Forelimb muscle (tissue), 1 donor: Measurements from ENCODE around the gene REXO4. TPM values are rescaled to one million over a fixed set of nuclear protein-coding genes. Genes with fewer than 3 reads are reported as not detected.
A peak's percentile ranks its signal among the peaks of the same experiment; 100 is the strongest.

Experiments used
- DNase-seq: peaks from one replicate; pipeline ENCODE4 v3.0.0-alpha.2; 2013; ENCODE audit warnings: low read depth
- polyA plus RNA-seq: library from polyadenylated mRNA; unstranded; fragments of 120-200 nt; gene quantifications from one replicate; pipeline ENCODE4 v1.2.1, GENCODE V29; 2013; ENCODE audit not compliant: insufficient read length

REXO4 gene, protein sequence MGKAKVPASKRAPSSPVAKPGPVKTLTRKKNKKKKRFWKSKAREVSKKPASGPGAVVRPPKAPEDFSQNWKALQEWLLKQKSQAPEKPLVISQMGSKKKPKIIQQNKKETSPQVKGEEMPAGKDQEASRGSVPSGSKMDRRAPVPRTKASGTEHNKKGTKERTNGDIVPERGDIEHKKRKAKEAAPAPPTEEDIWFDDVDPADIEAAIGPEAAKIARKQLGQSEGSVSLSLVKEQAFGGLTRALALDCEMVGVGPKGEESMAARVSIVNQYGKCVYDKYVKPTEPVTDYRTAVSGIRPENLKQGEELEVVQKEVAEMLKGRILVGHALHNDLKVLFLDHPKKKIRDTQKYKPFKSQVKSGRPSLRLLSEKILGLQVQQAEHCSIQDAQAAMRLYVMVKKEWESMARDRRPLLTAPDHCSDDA
- 35.9 TPM for polyA plus RNA-seq

- DNase-seq = no peak
Observed at GRCh38 chr9:133417541-133418461, at the start of gene REXO4. REXO4 (minus strand) TSS chr9:133418010; CDS start chr9:133417844, 166 bp downstream.

DNA sequence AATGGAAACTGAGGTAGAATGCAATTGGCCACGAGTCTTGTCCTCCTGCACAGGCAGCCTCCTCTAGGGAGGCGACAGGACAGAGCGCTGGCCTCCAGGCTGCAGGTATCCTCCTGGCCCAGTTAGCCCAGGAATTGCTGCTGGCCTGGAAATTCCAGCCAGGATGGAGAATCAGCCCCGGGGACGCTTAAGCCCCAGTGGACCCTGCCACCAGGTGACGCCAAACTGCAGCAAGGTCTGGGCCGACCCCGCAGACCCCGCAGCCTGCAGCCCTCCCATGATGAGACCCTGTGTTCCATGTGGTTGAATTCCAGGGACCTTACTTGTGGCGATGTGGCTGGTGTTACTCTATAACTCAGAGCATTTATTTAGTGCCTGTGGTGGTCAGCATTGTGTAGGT, 49.3 kb upstream of the REXO4 start:
- DNase-seq = no peak

GRCh38 chr9:133465984-133466383, 48.2 kb upstream of the REXO4 start:
- DNase-seq = no peak

GRCh38 chr9:133464638-133465037, 46.8 kb upstream of the REXO4 start:
- DNase-seq = no peak

GRCh38 chr9:133463864-133464615, 46.2 kb upstream of the REXO4 start:
- no peak for DNase-seq

GRCh38 chr9:133463234-133463863, 45.5 kb upstream of the REXO4 start:
- DNase-seq = no peak

GRCh38 chr9:133461975-133462374, 44.2 kb upstream of the REXO4 start:
- no peak for DNase-seq

DNA sequence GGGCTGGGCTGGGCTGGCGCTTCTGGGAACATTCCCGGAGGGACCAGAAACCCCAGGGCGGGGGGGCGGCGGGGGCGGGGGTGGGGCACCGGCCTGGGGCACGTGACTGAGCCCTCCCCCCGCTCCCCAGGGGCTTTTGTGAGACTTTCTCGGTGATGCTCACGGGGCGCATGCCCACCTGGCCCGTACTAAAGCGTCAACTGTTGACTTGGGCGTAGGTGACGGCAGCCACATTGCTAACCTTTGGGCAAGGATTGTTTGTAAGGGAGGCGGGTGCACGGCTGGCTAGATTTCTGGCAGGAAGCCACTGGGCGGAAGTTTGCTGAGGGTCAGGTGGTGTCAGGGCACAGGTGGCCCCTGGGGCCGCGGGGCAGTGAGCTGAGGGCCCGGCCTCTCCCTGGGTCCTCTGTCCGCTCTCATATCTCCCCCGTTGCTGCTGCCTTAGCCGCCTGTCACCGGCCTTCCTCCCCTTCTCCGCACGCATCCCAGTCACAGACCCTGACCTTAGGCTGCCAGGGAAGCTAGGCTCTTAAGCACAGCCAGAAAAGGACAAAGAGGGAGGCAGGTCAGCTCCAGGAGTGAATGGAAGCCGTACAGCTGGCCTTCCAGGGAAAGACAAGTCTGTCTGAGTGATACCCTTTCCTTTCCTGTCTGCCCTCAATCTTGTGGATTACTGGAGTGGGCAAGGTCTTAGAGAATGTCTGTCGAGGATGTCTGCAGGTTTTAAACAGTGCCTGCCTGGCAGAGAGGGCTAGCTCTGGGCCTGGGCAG, 42.8 kb upstream of the REXO4 start:
- no peak for DNase-seq

GRCh38 chr9:133459476-133460404, 41.9 kb upstream of the REXO4 start, which contains the start of gene CACFD1:
CACFD1 (plus strand) TSS chr9:133459978; CDS start chr9:133460067, 89 bp downstream.
- DNase-seq = peak; percentile 67

DNA sequence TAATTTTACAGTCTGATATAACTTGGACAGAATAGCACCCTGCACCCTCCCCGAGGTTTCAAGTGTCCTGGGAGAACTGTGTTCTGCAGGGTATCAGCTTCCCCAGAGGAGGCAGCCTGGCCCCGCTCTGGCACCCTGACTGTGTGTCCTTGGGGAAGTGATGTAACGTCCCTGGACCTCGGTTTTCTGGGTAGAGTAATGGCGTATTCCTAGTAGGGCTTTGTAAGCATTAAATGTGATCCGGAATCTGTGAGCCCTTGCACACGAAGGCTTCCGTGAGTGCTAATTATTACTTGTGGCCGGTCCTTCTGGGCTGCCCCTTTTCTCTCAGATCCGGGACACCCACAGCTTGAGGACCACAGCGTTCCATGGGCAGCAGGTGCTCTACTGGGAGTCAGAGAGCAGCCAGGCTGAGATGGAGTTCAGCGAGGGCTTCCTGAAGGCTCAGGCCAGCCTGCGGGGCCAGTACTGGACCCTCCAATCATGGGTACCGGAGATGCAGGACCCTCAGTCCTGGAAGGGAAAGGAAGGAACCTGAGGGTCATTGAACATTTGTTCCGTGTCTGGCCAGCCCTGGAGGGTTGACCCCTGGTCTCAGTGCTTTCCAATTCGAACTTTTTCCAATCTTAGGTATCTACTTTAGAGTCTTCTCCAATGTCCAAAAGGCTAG, 41.0 kb upstream of the REXO4 start:
- no peak for DNase-seq

GRCh38 chr9:133457748-133458147, 39.9 kb upstream of the REXO4 start:
- no peak for DNase-seq

DNA sequence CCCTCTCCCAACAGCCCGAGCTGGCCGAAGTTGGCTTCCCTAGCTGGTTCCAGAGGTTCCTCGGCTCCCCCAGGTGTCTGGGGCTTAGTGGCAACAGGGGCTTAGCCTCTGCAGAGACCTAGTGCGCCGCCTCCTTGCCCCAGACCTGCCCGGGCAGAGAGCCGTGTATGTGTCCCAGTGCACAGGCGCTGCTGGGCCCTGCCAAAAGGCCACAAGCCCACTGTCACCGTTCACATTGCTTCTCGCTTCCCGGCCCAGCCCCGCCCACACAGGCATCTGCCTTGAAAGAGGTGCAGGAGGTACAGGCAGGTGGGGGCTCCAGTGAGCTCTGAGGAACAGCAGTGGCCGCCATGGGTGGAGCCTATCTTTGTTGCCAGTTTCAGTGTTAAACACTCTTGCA, 39.4 kb upstream of the REXO4 start:
- no peak for DNase-seq

DNA sequence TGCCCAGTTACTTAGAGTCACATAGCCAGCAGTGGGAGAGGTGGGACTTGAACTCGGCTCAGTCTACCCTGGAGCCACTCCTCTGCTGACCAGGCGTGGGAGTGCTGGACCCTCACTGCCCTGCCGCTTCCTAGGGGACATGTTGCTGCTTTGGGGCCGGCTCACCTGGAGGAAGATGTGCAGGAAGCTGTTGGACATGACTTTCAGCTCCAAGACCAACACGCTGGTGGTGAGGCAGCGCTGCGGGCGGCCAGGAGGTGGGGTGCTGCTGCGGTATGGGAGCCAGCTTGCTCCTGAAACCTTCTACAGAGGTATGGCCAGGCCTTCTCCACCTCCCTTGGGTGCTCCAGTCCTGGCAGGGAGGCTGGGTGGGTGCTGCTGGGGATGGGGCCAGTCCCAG, 38.6 kb upstream of the REXO4 start:
- DNase-seq = no peak

DNA sequence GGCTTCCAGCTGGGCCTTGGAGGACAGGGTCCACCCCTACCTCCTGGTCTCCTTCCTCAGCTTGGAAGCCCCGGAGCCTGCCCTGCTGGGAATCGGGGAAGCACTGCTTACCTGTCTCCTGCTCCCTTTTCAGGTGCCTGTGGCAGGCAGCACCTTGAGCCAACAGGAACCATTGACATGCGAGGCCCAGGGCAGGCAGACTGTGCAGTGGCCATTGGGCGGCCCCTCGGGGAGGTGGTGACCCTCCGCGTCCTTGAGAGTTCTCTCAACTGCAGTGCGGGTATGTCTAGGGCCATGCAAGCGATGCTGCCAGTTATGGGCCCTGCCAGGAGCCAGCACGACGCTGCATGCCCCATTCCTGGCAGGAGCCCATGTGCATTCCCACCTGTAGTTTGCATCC, 38.1 kb upstream of the REXO4 start:
- DNase-seq = no peak

DNA sequence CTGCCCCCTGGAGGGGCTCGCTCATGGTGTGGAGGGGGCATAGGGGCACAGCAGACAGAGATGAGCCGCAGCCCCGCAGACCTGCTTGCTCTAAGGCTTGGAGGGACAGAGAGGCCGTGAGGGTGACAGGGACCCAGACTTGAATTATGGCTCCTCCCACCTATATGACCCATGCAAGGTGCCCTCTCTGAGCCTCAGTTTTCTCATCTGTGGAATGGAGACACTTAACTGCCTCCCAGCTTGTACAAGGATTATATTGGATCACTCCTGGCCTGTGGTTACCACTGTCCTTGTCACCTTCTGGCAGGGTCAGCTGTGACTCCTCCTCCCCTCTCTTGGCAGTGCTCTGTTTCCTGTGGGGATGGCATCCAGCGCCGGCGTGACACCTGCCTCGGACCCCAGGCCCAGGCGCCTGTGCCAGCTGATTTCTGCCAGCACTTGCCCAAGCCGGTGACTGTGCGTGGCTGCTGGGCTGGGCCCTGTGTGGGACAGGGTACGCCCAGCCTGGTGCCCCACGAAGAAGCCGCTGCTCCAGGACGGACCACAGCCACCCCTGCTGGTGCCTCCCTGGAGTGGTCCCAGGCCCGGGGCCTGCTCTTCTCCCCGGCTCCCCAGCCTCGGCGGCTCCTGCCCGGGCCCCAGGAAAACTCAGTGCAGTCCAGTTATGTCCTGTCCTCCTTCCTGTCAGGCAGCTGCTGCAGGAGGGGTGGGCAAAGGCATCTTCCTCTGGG, 37.3 kb upstream of the REXO4 start:
- DNase-seq = no peak

DNA sequence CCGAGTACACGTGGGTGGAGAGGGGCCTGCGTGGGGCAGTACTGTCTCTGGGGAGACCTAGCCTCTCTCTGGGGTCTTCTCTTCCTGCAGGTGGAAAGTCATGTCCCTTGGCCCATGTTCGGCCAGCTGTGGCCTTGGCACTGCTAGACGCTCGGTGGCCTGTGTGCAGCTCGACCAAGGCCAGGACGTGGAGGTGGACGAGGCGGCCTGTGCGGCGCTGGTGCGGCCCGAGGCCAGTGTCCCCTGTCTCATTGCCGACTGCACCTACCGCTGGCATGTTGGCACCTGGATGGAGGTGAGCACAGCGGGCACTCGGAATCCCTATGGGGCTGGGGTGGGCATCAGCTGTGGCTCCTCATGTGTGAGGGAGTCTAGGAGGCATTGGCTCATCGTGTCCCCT, 36.5 kb upstream of the REXO4 start:
- DNase-seq = no peak

- DNase-seq = no peak
Observed at GRCh38 chr9:133453651-133454050, 35.8 kb upstream of the REXO4 start.

DNA sequence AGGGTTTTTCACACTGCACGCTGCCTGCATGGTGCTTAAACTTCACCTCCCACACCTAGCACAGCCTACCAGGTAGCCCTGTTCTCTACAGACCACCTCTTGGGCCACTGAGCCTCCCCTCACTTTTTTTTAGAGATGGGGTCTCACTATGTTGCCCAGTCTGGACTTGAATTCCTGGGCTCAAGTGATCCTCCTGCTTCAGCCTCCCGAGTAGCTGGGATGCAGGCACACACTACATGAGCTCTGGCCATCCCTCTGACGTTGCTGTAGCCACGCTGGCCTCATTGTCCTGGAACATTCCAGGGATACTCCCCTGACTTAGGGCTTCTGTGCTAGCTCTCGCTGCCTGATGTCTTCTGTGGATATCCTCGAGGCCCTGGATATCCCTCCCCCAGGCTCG, 34.8 kb upstream of the REXO4 start:
- no peak for DNase-seq
